ENCODE data around the gene MYRIP. TPM values are rescaled to one million over a fixed set of nuclear protein-coding genes. Genes with fewer than 3 reads are reported as not detected.

Gene MYRIP
- total RNA-seq, 1 experiment from 2014 or later = 0.44 TPM

- BruUV-seq (replicated peaks) = no TSS peak
- Histone ChIP-seq H3K9ac (ENCODE audit: low read length) (no peak overlapping the region), H3K4me1 (ENCODE audit: control insufficient read depth in 1 of 2, insufficient read depth in 2 of 2, low read length in 2 of 2) (no peaks in the 10 kb centered on the region), H2AFZ (ENCODE audit: low read depth, low read length, poor library complexity, severe bottlenecking) (no peak overlapping the region), H3K79me2 (ENCODE audit: insufficient read depth, low read length) (no peaks in the 10 kb centered on the region), H4K20me1 (ENCODE audit: insufficient read depth) (no peaks in the 10 kb centered on the region), H3K4me2 (ENCODE audit: low read length) (no peak overlapping the region), H3K9me3 (ENCODE audit: control insufficient read depth in 1 of 2, insufficient read depth in 1 of 2, low read depth in 1 of 2, low read length in 2 of 2) (no peaks in the 10 kb centered on the region), H3K36me3 (ENCODE audit: control insufficient read depth in 1 of 2, insufficient read depth in 2 of 2, low read length in 2 of 2) (no peaks in the 10 kb centered on the region), H3K4me3 (replicated peaks in 1 of 2; ENCODE audit: low read depth in 1 of 2, low read length in 2 of 2) (no peak overlapping the region), H3K27me3 (ENCODE audit: insufficient read depth, low read length) (peaks cover 15% of the 10 kb centered on the region; the same call in 1 of the 2 replicates), H3K27ac (ENCODE audit: low read depth, low read length) (no peak overlapping the region), H3K9me2 (ENCODE audit: insufficient read depth) (no peaks in the 10 kb centered on the region)
- intact Hi-C loops (cut with micrococcal nuclease) = no loop called here
- ChIA-PET RAD21 (ENCODE audit: low non-redundant PET in 1 of 2, low total read pairs in 2 of 2, uncharacterized antibody in 2 of 2, unreplicated experiment in 2 of 2) (no interaction called here), CTCF (no interaction called here), POLR2A (no interaction called here)
- ATAC-seq (no peak), DNase-seq (ENCODE audit: low read depth, low spot score) (no peak)
- TF ChIP-seq JUND (IDR thresholded peaks at IDR 0.05) (no peak), MAX (IDR thresholded peaks at IDR 0.05) (no peak)
Measured at GRCh38 chr3:40172560-40172959, 363.2 kb downstream of the MYRIP start.

- Histone ChIP-seq H3K9me2 (ENCODE audit: insufficient read depth) (no peaks in the 10 kb centered on the region), H2AFZ (ENCODE audit: low read depth, low read length, poor library complexity, severe bottlenecking) (no peak overlapping the region), H3K4me2 (ENCODE audit: low read length) (no peak overlapping the region), H3K4me3 (replicated peaks in 1 of 2; ENCODE audit: low read depth in 1 of 2, low read length in 2 of 2) (no peak overlapping the region), H3K27ac (ENCODE audit: low read depth, low read length) (no peak overlapping the region), H4K20me1 (ENCODE audit: insufficient read depth) (no peaks in the 10 kb centered on the region), H3K36me3 (ENCODE audit: control insufficient read depth in 1 of 2, insufficient read depth in 2 of 2, low read length in 2 of 2) (no peaks in the 10 kb centered on the region), H3K79me2 (ENCODE audit: insufficient read depth, low read length) (no peaks in the 10 kb centered on the region), H3K9ac (ENCODE audit: low read length) (no peak overlapping the region), H3K27me3 (ENCODE audit: insufficient read depth, low read length) (peaks cover 15% of the 10 kb centered on the region; the same call in 1 of the 2 replicates), H3K9me3 (ENCODE audit: control insufficient read depth in 1 of 2, insufficient read depth in 1 of 2, low read depth in 1 of 2, low read length in 2 of 2) (no peaks in the 10 kb centered on the region), H3K4me1 (ENCODE audit: control insufficient read depth in 1 of 2, insufficient read depth in 2 of 2, low read length in 2 of 2) (no peaks in the 10 kb centered on the region)
- DNase-seq (ENCODE audit: low read depth, low spot score) (no peak), ATAC-seq (no peak)
- ChIA-PET RAD21 (ENCODE audit: low non-redundant PET in 1 of 2, low total read pairs in 2 of 2, uncharacterized antibody in 2 of 2, unreplicated experiment in 2 of 2) (no interaction called here), CTCF (no interaction called here), POLR2A (no interaction called here)
- BruUV-seq (replicated peaks) = no TSS peak
- TF ChIP-seq FOSL1 (IDR thresholded peaks at IDR 0.05; ENCODE audit: low read depth) (no peak), CEBPB (IDR thresholded peaks at IDR 0.05; ENCODE audit: low read depth) (no peak), ZNF274 (IDR thresholded peaks at IDR 0.05; ENCODE audit: low read depth, low read length) (no peak), CTCF (IDR thresholded peaks at IDR 0.05 in 2 of 3, conservative IDR thresholded peaks at IDR 0.05 in 1 of 3; ENCODE audit: borderline replicate concordance in 1 of 3, insufficient read depth in 1 of 3, low read depth in 2 of 3, low read length in 2 of 3) (no peak), SRF (IDR thresholded peaks at IDR 0.05; ENCODE audit: low read depth) (no peak), POLR2AphosphoS5 (IDR thresholded peaks at IDR 0.05; ENCODE audit: low read depth, low read length) (no peak), ATF3 (IDR thresholded peaks at IDR 0.05) (no peak), ZFX (IDR thresholded peaks at IDR 0.05) (no peak), SP1 (IDR thresholded peaks at IDR 0.05; ENCODE audit: low read depth) (no peak)
- intact Hi-C loops (cut with micrococcal nuclease) = no loop called here
Measured at GRCh38 chr3:40173227-40173721, 363.9 kb downstream of the MYRIP start.

All from HCT116 (cell line).